Stimulated activated CD4-positive, alpha-beta T cell treated with anti-CD3 and anti-CD28 coated beads, Interleukin-1b, Interleukin-23, amount 100 ng/mL, for 24 hours (primary cell): ENCODE data around the gene CPM.

ENCODE experiments used
- DNase-seq, 4 experiments: peaks; one replicate each; pipeline ENCODE4 v3.0.0-alpha.2; 2020; ENCODE audit warnings: low read depth in 4 of 4, low spot score in 1 of 4

Gene CPM

GRCh38 chr12:68878846-68879245 is 54.1 kb downstream of the CPM start:
- DNase-seq, result no peak

GRCh38 chr12:68878283-68878682 is 54.7 kb downstream of the CPM start:
- no peak for DNase-seq

- DNase-seq, result no peak
These were observed 55.4 kb downstream of the CPM start for GRCh38 chr12:68877583-68877982.

- no peak for DNase-seq
These were observed 56.5 kb downstream of the CPM start for GRCh38 chr12:68876461-68876860.

- DNase-seq, result no peak
These were observed 59.7 kb downstream of the CPM start for GRCh38 chr12:68873316-68873715.

- peak in 1 of 4 experiments; percentile 4 for DNase-seq
These were observed 61.0 kb downstream of the CPM start for GRCh38 chr12:68871921-68872320.

GRCh38 chr12:68871396-68871795 is 61.6 kb downstream of the CPM start:
- DNase-seq, result no peak

GRCh38 chr12:68870443-68870842 is 62.5 kb downstream of the CPM start:
- DNase-seq, result no peak

- DNase-seq, result no peak
These were observed 63.0 kb downstream of the CPM start for GRCh38 chr12:68870011-68870410.

GRCh38 chr12:68868043-68868790 is 64.8 kb downstream of the CPM start:
- DNase-seq, result no peak

GRCh38 chr12:68867606-68868005 is 65.4 kb downstream of the CPM start:
- no peak for DNase-seq

- no peak for DNase-seq
These were observed 66.0 kb downstream of the CPM start for GRCh38 chr12:68866950-68867349.

- no peak for DNase-seq
These were observed 67.4 kb downstream of the CPM start for GRCh38 chr12:68865399-68866164.

GRCh38 chr12:68864604-68865003 is 68.4 kb downstream of the CPM start:
- no peak for DNase-seq

GRCh38 chr12:68863886-68864454 is 69.0 kb downstream of the CPM start:
- DNase-seq, result peak in 1 of 4 experiments; percentile 9

- DNase-seq, result no peak
These were observed 69.7 kb downstream of the CPM start for GRCh38 chr12:68863109-68863770.

- DNase-seq, result no peak
These were observed 71.1 kb downstream of the CPM start for GRCh38 chr12:68861890-68862289.

GRCh38 chr12:68856510-68856909 is 76.5 kb downstream of the CPM start:
- DNase-seq, result no peak

GRCh38 chr12:68855771-68856170 is 77.2 kb downstream of the CPM start:
- no peak for DNase-seq

GRCh38 chr12:68855111-68855510 is 77.9 kb downstream of the CPM start:
- DNase-seq, result no peak

- no peak for DNase-seq
These were observed 78.4 kb downstream of the CPM start for GRCh38 chr12:68854554-68854953.

- DNase-seq, result no peak
These were observed 78.9 kb downstream of the CPM start for GRCh38 chr12:68854078-68854468.
